GM12878 (cell line): ENCODE measurements around the gene ZNF775. TPM values are rescaled to one million over a fixed set of nuclear protein-coding genes. Genes with fewer than 3 reads are reported as not detected.

Source experiments
- ATAC-seq: fragments of 200-7000 bp; cut with Tn5 transposase; 3 replicates; pipeline ENCODE4 v1.9.1; 2020; ENCODE audit warnings: mild to moderate bottlenecking, moderate library complexity
- BruUV-seq: library from RNA; stranded (reverse); fragments of 400-500 nt; replicated peaks from 2 replicates; lab custom pipeline; 2021; lab: Mats Ljungman, UMichigan
- CTCF ChIA-PET: fragments of 300-600 bp; sonication (Branson Sonifier 250); formaldehyde crosslinking; extraction: SDS; loops from one replicate; lab custom pipeline; 2021; ENCODE audit warnings: inconsistent platforms; lab: Yijun Ruan, JAX
- POLR2A ChIA-PET: fragments of 350-600 bp; formaldehyde crosslinking; extraction: SDS; loops from one replicate; lab custom pipeline; 2021; ENCODE audit warnings: inconsistent platforms; lab: Charles Lee
- RAD21 ChIA-PET: fragments of 300-600 bp; sonication (Branson Sonifier 250); formaldehyde crosslinking; loops from one replicate; lab custom pipeline; 2023; ENCODE audit warnings: antibody characterized with exemption; ENCODE audit not compliant: unreplicated experiment; lab: Charles Lee
- SMC1A ChIA-PET: fragments of 300-600 bp; sonication (Branson Sonifier 250); formaldehyde crosslinking; loops from one replicate; lab custom pipeline; 2023; ENCODE audit not compliant: unreplicated experiment, uncharacterized antibody; lab: Charles Lee
- DNase-seq: peaks from one replicate; pipeline ENCODE4 v3.0.0-alpha.2; 2011; ENCODE audit warnings: low read depth, low spot score
- FAIRE-seq: peaks from 3 replicates; lab custom pipeline; 2011; peaks lifted over from hg19 to GRCh38; lab: Jason Lieb, UNC
- H2AFZ ChIP-seq: 2 replicates; pipeline ENCODE4 v1.6.0; 2011; ENCODE audit warnings: low read depth, low read length, control low read depth; ENCODE audit not compliant: control insufficient read depth
- H3K27ac ChIP-seq: 2 replicates; pipeline ENCODE4 v1.5.1; 2011; ENCODE audit warnings: control low read depth; ENCODE audit not compliant: control insufficient read depth, insufficient read depth
- H3K27me3 ChIP-seq, 2 experiments: replicated peaks in 1 of 2; 2 replicates each; pipeline versions ENCODE4 v1.6.0 to v1.6.1; 2011; ENCODE audit warnings: low read length in 1 of 2; ENCODE audit not compliant: control insufficient read depth in 2 of 2, insufficient read depth in 2 of 2
- H3K36me3 ChIP-seq, 2 experiments: 2 replicates each; pipeline ENCODE4 v1.5.1; 2011; ENCODE audit warnings: low read length in 1 of 2; ENCODE audit not compliant: control insufficient read depth in 2 of 2, insufficient read depth in 2 of 2
- H3K4me1 ChIP-seq: 2 replicates; pipeline ENCODE4 v1.6.1; 2011; ENCODE audit warnings: mild to moderate bottlenecking, low read length, moderate library complexity, mixed read lengths; ENCODE audit not compliant: control insufficient read depth, insufficient read depth
- H3K4me2 ChIP-seq: 2 replicates; pipeline ENCODE4 v1.6.0; 2011; ENCODE audit warnings: control low read depth; ENCODE audit not compliant: control insufficient read depth, insufficient read depth
- H3K4me3 ChIP-seq: fragments of 200-600 bp; sonication (generic); 2 replicates; pipeline ENCODE4 v1.5.1; 2016
- H3K79me2 ChIP-seq: 2 replicates; pipeline ENCODE4 v1.6.0; 2011; ENCODE audit warnings: low read length; ENCODE audit not compliant: control insufficient read depth, insufficient read depth
- H3K9ac ChIP-seq: 2 replicates; pipeline ENCODE4 v1.8.0; 2011; ENCODE audit warnings: low read length, control low read depth, mixed read lengths; ENCODE audit not compliant: control insufficient read depth, insufficient read depth
- H3K9me3 ChIP-seq: replicated peaks from 3 replicates; pipeline ENCODE4 v1.5.1; 2011; ENCODE audit warnings: mild to moderate bottlenecking, low read length; ENCODE audit not compliant: control insufficient read depth, insufficient read depth
- H4K20me1 ChIP-seq: 2 replicates; pipeline ENCODE4 v1.6.0; 2011; ENCODE audit not compliant: control insufficient read depth, insufficient read depth
- CBX5 ChIP-seq: sonication (generic); IDR thresholded peaks from 2 replicates; pipeline ENCODE4 v1.6.1; 2016; ENCODE audit warnings: low read depth, moderate library complexity, mild to moderate bottlenecking, inconsistent platforms
- CHD1 ChIP-seq: IDR thresholded peaks from 2 replicates; pipeline ENCODE4 v1.6.1; 2012; ENCODE audit warnings: low read depth, low read length, improper control_type of control experiment
- CHD2 ChIP-seq: IDR thresholded peaks from 2 replicates; pipeline ENCODE4 v1.6.1; 2011; ENCODE audit warnings: low read depth, low read length, improper control_type of control experiment, borderline replicate concordance
- CHD4 ChIP-seq: fragments of 200-600 bp; sonication (generic); IDR thresholded peaks from 2 replicates; pipeline ENCODE4 v1.6.1; 2016; ENCODE audit warnings: mild to moderate bottlenecking
- FOS ChIP-seq: IDR thresholded peaks from 3 replicates; pipeline ENCODE4 v1.6.1; 2011; ENCODE audit warnings: borderline replicate concordance; ENCODE audit not compliant: insufficient read length; ENCODE audit errors: extremely low read depth
- HDAC2 ChIP-seq: fragments of 200-600 bp; sonication (generic); IDR thresholded peaks from 2 replicates; pipeline ENCODE4 v1.6.1; 2017
- IKZF2 ChIP-seq, 2 experiments: fragments of 450-650 bp; IDR thresholded peaks; 2 replicates each; pipeline ENCODE4 v1.6.1; 2017; ENCODE audit warnings: mild to moderate bottlenecking in 2 of 2, moderate library complexity in 2 of 2
- IRF4 ChIP-seq: IDR thresholded peaks from 2 replicates; pipeline ENCODE4 v1.6.1; 2011; ENCODE audit warnings: low read depth, low read length
- PML ChIP-seq: IDR thresholded peaks from 2 replicates; pipeline ENCODE4 v1.6.1; 2012; ENCODE audit warnings: low read length, inconsistent platforms
- SREBF2 ChIP-seq: IDR thresholded peaks from 2 replicates; pipeline ENCODE4 v1.6.1; 2012; ENCODE audit warnings: mild to moderate bottlenecking, low read length
- YBX1 ChIP-seq: fragments of 450-650 bp; IDR thresholded peaks from 2 replicates; pipeline ENCODE4 v1.6.1; 2016; ENCODE audit warnings: antibody characterized with exemption
- YY1 ChIP-seq: IDR thresholded peaks from 2 replicates; pipeline ENCODE4 v1.6.1; 2011; ENCODE audit warnings: low read depth, mild to moderate bottlenecking, low read length
- ZSCAN29 ChIP-seq: fragments of 450-650 bp; IDR thresholded peaks from 2 replicates; pipeline ENCODE4 v1.6.1; 2017; ENCODE audit warnings: mild to moderate bottlenecking, moderate library complexity
- WGBS: methylation state at CpG from one replicate; pipeline ENCODE4 v1.1.6; 2016; ENCODE audit warnings: low lambda C conversion rate; ENCODE audit not compliant: insufficient replicate concordance, insufficient coverage; ENCODE audit errors: missing lambda C conversion rate; 5-methylcytosine and 5-hydroxymethylcytosine counted together
- in situ Hi-C: fragments of 300-500 bp; cut with MboI; formaldehyde crosslinking; loops from 9 replicates; pipeline ENCODE4 v1.14.3; 2018; ENCODE audit warnings: mixed read lengths
- intact Hi-C: fragments of 100-400 bp; cut with micrococcal nuclease; formaldehyde crosslinking; loops from one replicate; pipeline ENCODE4 v1.14.2; 2022; ENCODE audit not compliant: unreplicated experiment
- polyA plus RNA-seq, 11 experiments: library from polyadenylated mRNA; depleted of rRNA in 4 of 11; unstranded in 6 of 11; stranded (reverse) in 5 of 11; fragments of >200 nt; fragmentation: Nextera tagmentation in 4 of 11; fragmentation: Illumina TruSeq in 1 of 11; extraction: Ambion mirVana in 4 of 11; extraction: Trizol in 1 of 11; gene quantifications; 1 replicate in 1 of 11; 2 replicates in 10 of 11; pipeline versions ENCODE4 v1.2.1 to v1.2.3, GENCODE V29; 2011 to 2016; ENCODE audit warnings: inconsistent platforms in 2 of 11, missing spikeins in 2 of 11, low read depth in 1 of 11
- total RNA-seq, 4 experiments: library from RNA; depleted of rRNA in 3 of 4; stranded (reverse); fragments of >200 nt in 3 of 4; fragmentation: Illumina TruSeq in 1 of 4; extraction: Trizol in 1 of 4; gene quantifications; 2 replicates each; pipeline versions ENCODE4 v1.2.1 to v1.2.3, GENCODE V29; 2013 to 2021
- TF ChIP-seq, protein P1 (sequence below): IDR thresholded peaks from 2 replicates; pipeline ENCODE4 v1.6.1; 2012; ENCODE audit warnings: low read depth, low read length, improper control_type of control experiment

The ZNF775 gene
- total and polyA plus RNA-seq, 10 of the 15 experiments (the other 5 are each of a cell fraction or from before 2014, with no cell fraction given) = 0.05 to 14.3 (median 2.1) TPM

GRCh38 chr7:150403376-150404171 lies 24.4 kb downstream of the ZNF775 start:
- intact Hi-C loops (no loop called here), in situ Hi-C loops (loop anchor here (25.0 kb wide), 1 partner anchor 341 kb away; no protein-coding TSS in a partner anchor)
- ChIA-PET CTCF (interaction anchor here (0.8 to 11.6 kb wide), 8 partner anchors 15 to 596 kb away, joined by 3 to 72 read pairs (median 12); partner anchors contain the start of gene REPIN1), RAD21 (interaction anchor here (1.0 to 3.6 kb wide), 9 partner anchors 15 to 48 kb away, joined by 3 to 29 read pairs (median 5); partner anchors contain the start of gene REPIN1), SMC1A (interaction anchor here (0.8 to 7.4 kb wide), 11 partner anchors 10 to 48 kb away, joined by 3 to 48 read pairs (median 7); no protein-coding TSS in a partner anchor), POLR2A (interaction anchor here (0.7 to 3.8 kb wide), 10 partner anchors 20 to 36 kb away, joined by 3 to 26 read pairs (median 4); partner anchors contain the start of gene REPIN1)
- no peak for DNase-seq
- TF ChIP-seq PML = no peak
- no peak for TF ChIP-seq SREBF2
- TF ChIP-seq IRF4 = no peak
- TF ChIP-seq CHD2 = no peak
- no peak for TF ChIP-seq YBX1
- no peak for TF ChIP-seq CHD4
- TF ChIP-seq ZSCAN29 = no peak
- no peak for TF ChIP-seq YY1
- TF ChIP-seq CHD1 = no peak
- TF ChIP-seq IKZF2 (IDR thresholded peaks at IDR 0.05) = no peak
- no peak for TF ChIP-seq CBX5
- TF ChIP-seq FOS = no peak
- no peak for TF ChIP-seq HDAC2
- TF ChIP-seq, protein P1, sequence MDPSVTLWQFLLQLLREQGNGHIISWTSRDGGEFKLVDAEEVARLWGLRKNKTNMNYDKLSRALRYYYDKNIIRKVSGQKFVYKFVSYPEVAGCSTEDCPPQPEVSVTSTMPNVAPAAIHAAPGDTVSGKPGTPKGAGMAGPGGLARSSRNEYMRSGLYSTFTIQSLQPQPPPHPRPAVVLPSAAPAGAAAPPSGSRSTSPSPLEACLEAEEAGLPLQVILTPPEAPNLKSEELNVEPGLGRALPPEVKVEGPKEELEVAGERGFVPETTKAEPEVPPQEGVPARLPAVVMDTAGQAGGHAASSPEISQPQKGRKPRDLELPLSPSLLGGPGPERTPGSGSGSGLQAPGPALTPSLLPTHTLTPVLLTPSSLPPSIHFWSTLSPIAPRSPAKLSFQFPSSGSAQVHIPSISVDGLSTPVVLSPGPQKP = no peak
- Histone ChIP-seq H3K4me1 (peaks cover 60% of the 10 kb centered on the region), H3K79me2 (peaks cover 4% of the 10 kb centered on the region), H4K20me1 (no peaks in the 10 kb centered on the region), H3K4me2 (peak overlapping the region; percentile 87), H3K27ac (0 out of 2 replicates have a peak overlapping the region, but pooled peaks have one; percentile 89), H3K36me3 (peaks cover 0 to 2% of the 10 kb centered on the region in 2 experiments; a peak in 3 of 4 replicates), H3K4me3 (peak overlapping the region; percentile 91), H3K27me3 (no peaks in the 10 kb centered on the region), H3K9me3 (no peaks in the 10 kb centered on the region), H2AFZ (peak overlapping the region; percentile 76; the same call in 1 of the 2 replicates), H3K9ac (peak overlapping the region; percentile 85)
- no peak for FAIRE-seq
- ATAC-seq = no peak
- WGBS = 87% methylated on average over 13 of the region's 13 CpGs
- BruUV-seq = no TSS peak
